Right lobe of liver (tissue), 6 donors: ENCODE data around the gene PLSCR1. TPM values are rescaled to one million over a fixed set of nuclear protein-coding genes. Genes with fewer than 3 reads are reported as not detected.

Experiments used
- ATAC-seq, 4 donors: fragments of 200-7000 bp; cut with Tn5 transposase; one replicate each; pipeline ENCODE4 v1.9.1; 2020; ENCODE audit warnings: mild to moderate bottlenecking in 4 of 4, moderate library complexity in 4 of 4
- DNase-seq, 3 donors: peaks; one replicate each; pipeline ENCODE4 v3.0.0-alpha.2; 2020
- H3K27ac ChIP-seq, 3 donors: fragments of 200-600 bp; one replicate each; pipeline ENCODE4 v1.8.0; 2022
- H3K27me3 ChIP-seq, 2 donors: fragments of 200-600 bp; one replicate each; pipeline ENCODE4 v1.8.0; 2022
- H3K36me3 ChIP-seq, 4 donors: fragments of 200-600 bp; sonication (generic) in 1 of 4; one replicate each; pipeline versions ENCODE4 v1.5.1 to v1.8.0; 2017 to 2022; ENCODE audit warnings: control low read depth in 1 of 4
- H3K4me1 ChIP-seq, 4 donors: fragments of 200-600 bp; sonication (generic) in 1 of 4; one replicate each; pipeline versions ENCODE4 v1.5.1 to v1.8.0; 2017 to 2022; ENCODE audit warnings: control low read depth in 1 of 4
- H3K4me3 ChIP-seq, 3 donors: fragments of 200-600 bp; one replicate each; pipeline ENCODE4 v1.8.0; 2022
- H3K9me3 ChIP-seq, 4 donors: fragments of 200-600 bp; sonication (generic) in 1 of 4; one replicate each; pipeline versions ENCODE4 v1.5.1 to v1.8.0; 2017 to 2022; ENCODE audit warnings: control low read depth in 1 of 4
- CTCF ChIP-seq, 4 donors: fragments of 200-600 bp in 3 of 4; fragments of 450-650 bp in 1 of 4; IDR thresholded peaks; one replicate each; pipeline versions ENCODE4 v1.5.1 to v1.8.0; 2016 to 2022; ENCODE audit warnings: antibody characterized with exemption in 4 of 4, mild to moderate bottlenecking in 2 of 4
- POLR2A ChIP-seq: fragments of 450-650 bp; IDR thresholded peaks from one replicate; pipeline ENCODE4 v1.6.1; 2017; ENCODE audit warnings: antibody characterized with exemption, mild to moderate bottlenecking
- WGBS: methylation state at CpG from one replicate; pipeline ENCODE4 v1.1.6; 2018; ENCODE audit warnings: low coverage, low lambda C conversion rate; ENCODE audit not compliant: insufficient coverage; ENCODE audit errors: missing lambda C conversion rate; 5-methylcytosine and 5-hydroxymethylcytosine counted together
- intact Hi-C, 2 donors: fragments of 100-400 bp; cut with DNase I; formaldehyde crosslinking; loops; one replicate each; pipeline versions ENCODE4 v1.11.2 to v1.14.1; 2022
- total RNA-seq, 6 experiments: library from RNA; depleted of rRNA in 2 of 6; stranded (reverse); fragments of >200 nt in 2 of 6; fragmentation: NEBNext Ultra II Directional in 3 of 6; extraction: Animal tissue kit (Norgen Biotek cat#: 25700) in 3 of 6; gene quantifications; one replicate each; pipeline versions ENCODE4 v1.1.0 to v1.2.4, GENCODE V29; 2016 to 2023
- donor health status: DM: no; HTN: yes; CAD: no.
- donor health status: DM: no; HTN: no; CAD: no.
- donor health status: DM: no; HTN: no; CAD: no.
- donor health status: DM: no; HTN: yes; CAD: no.
- donor health status: DM: no; HTN: yes; CAD: no.

Gene PLSCR1
- total RNA-seq, 6 experiments from 2014 or later, result 15.1 to 83.8 (median 44.9) TPM

GRCh38 chr3:146471012-146471411 lies 73.4 kb downstream of the PLSCR1 start:
- intact Hi-C loops, result no loop called here
- H3K36me3 ChIP-seq, result no peaks in the 10 kb centered on the region
- TF ChIP-seq CTCF (IDR thresholded peaks at IDR 0.05) (no peak), POLR2A (no peak)
- no peak overlapping the region for H3K4me3 ChIP-seq
- H3K9me3 ChIP-seq, result no peaks in the 10 kb centered on the region
- no peaks in the 10 kb centered on the region for H3K27me3 ChIP-seq
- H3K27ac ChIP-seq, result no peak overlapping the region
- H3K4me1 ChIP-seq, result no peaks in the 10 kb centered on the region
- ATAC-seq (no peak), DNase-seq (no peak)
- WGBS, result 81% methylated on average over 1 of the region's 1 CpG

GRCh38 chr3:146470425-146470990 lies 73.9 kb downstream of the PLSCR1 start:
- Histone ChIP-seq H3K4me1 (no peaks in the 10 kb centered on the region), H3K36me3 (no peaks in the 10 kb centered on the region), H3K9me3 (no peaks in the 10 kb centered on the region), H3K27ac (no peak overlapping the region), H3K4me3 (no peak overlapping the region), H3K27me3 (no peaks in the 10 kb centered on the region)
- 84% methylated on average over 9 of the region's 9 CpGs for WGBS
- no peak for ATAC-seq
- DNase-seq, result no peak
- intact Hi-C loops, result no loop called here
- no peak for TF ChIP-seq CTCF (IDR thresholded peaks at IDR 0.05)
- TF ChIP-seq POLR2A, result no peak

- Histone ChIP-seq H3K4me1 (no peaks in the 10 kb centered on the region), H3K36me3 (no peaks in the 10 kb centered on the region), H3K27ac (peak within 1 kb of the TSS; percentile 36 to 55 (median 53)), H3K27me3 (no peaks in the 10 kb centered on the region), H3K4me3 (peak within 1 kb of the TSS; percentile 49 to 68 (median 61)), H3K9me3 (no peaks in the 10 kb centered on the region)
- ATAC-seq (peak; percentile 94 to 98 (median 96)), DNase-seq (peak; percentile 65 to 81 (median 79))
- WGBS, result 2% methylated on average over 8 of the region's 51 CpGs
- intact Hi-C loops, result no loop called here
- TF ChIP-seq CTCF (IDR thresholded peaks at IDR 0.05), result no peak
- peak; percentile 65 for TF ChIP-seq POLR2A
These were observed 75.0 kb downstream of the PLSCR1 start, which contains the start of gene PLSCR2 for GRCh38 chr3:146469150-146470017. PLSCR2 (minus strand) TSS chr3:146469561; CDS start chr3:146459904, 9,657 bp downstream.

- ATAC-seq, result no peak
These were observed 75.7 kb downstream of the PLSCR1 start for GRCh38 chr3:146468671-146469149.

More at GRCh38 chr3:146468671-146469149, 75.7 kb downstream of the PLSCR1 start:
- no peaks in the 10 kb centered on the region for H3K9me3 ChIP-seq
- H3K4me1 ChIP-seq, result no peaks in the 10 kb centered on the region
- DNase-seq, result no peak
- peak overlapping the region in 1 of 3 donors; percentile 68 for H3K4me3 ChIP-seq
- no peaks in the 10 kb centered on the region for H3K36me3 ChIP-seq
- no peaks in the 10 kb centered on the region for H3K27me3 ChIP-seq
- 75% methylated on average over 8 of the region's 10 CpGs for WGBS
- TF ChIP-seq POLR2A (no peak), CTCF (IDR thresholded peaks at IDR 0.05) (no peak)
- intact Hi-C loops, result no loop called here
- H3K27ac ChIP-seq, result peak overlapping the region in 1 of 3 donors; percentile 53
